Activated naive CD8-positive, alpha-beta T cell treated with anti-CD3 and anti-CD28 coated beads, Interleukin-2, amount 50 U/mL, for 16 hours (primary cell): ENCODE measurements around the gene SPRN.
"Not testable (repeated sequence)": the region's sequence is repeated elsewhere in the genome, so short reads cannot be mapped to it uniquely, and the experiment has no call there.

Source experiments
- DNase-seq: peaks from one replicate; pipeline ENCODE4 v3.0.0-alpha.2; 2020; ENCODE audit warnings: low read depth, low spot score

SPRN gene

GRCh38 chr10:133439517-133440461 lies 15.4 kb upstream of the SPRN start:
- DNase-seq: no peak

DNA sequence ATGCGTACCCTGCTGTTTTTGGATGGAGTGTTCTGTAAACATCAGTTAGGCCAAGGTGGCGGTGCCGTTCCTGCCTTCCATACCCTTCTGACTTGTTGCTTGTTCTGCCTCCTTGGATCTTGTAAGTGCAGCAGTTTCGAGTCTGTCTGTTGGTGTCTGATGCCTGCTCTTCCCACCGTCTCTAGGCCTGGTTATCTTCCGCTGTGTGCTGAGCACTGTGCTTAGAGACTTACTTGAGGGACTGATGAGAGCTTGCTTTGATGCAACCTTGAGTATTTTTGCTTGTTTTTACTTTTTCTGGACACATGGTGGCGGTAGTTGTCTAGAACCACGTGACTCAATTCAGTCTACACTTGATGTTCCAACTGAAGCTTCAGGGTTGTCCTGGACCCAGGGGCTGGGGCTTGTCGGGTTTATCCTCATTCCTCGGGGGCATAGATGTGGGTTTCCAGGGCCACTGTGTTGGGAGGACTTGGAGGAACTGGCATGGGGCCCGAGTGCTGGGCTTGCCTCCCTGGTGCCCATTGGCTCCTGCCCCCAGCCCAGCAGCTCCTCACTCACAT lies 14.4 kb upstream of the SPRN start:
- no peak for DNase-seq

DNA sequence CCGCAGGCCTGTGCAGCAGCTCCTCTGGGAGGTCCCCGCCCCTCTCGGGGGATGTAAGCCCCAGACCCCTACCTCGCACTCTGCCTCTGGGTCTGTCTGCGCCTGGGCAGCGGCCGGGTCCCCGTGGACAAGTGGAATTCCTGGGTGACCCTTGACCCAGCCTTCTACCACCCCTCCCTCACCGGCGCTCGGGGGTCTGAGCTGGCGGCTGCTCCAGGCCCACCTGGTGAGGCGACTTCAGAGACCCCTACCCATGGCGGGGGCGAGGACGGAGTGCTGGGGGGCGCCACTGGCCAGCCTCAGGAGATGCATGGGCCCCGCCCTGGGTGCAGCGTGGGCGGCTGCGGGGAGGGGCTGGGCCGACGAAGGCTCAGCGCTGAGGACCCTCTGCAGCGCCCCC lies 8.4 kb upstream of the SPRN start:
- DNase-seq: not testable (repeated sequence)

GRCh38 chr10:133431888-133432613 lies 7.6 kb upstream of the SPRN start:
- not testable (repeated sequence) for DNase-seq

GRCh38 chr10:133429571-133429970 lies 5.1 kb upstream of the SPRN start:
- DNase-seq: not testable (repeated sequence)

DNA sequence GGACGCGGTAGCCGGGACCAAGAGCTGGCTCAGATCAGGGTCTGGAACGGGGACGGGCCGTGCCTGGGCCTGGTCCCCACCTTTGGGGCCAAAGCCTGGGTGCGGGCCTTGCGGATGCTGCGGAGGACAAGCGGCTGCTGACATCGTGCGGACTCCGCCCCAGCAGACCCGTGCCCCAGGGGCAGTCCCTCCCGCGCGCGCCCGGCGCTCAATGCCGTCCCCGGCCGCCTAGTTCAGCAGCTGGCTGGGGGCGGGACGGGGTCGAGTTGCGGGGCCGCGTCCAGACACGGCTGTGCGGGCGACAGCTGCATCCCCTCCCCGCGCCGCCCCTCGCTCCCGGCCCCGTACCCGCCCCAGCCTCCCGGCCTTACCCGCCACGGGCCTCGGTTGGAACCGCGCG lies 323 bp downstream of the SPRN start:
- not testable (repeated sequence) for DNase-seq

GRCh38 chr10:133422807-133423771 lies 1.3 kb downstream of the SPRN start:
- no peak for DNase-seq

DNA sequence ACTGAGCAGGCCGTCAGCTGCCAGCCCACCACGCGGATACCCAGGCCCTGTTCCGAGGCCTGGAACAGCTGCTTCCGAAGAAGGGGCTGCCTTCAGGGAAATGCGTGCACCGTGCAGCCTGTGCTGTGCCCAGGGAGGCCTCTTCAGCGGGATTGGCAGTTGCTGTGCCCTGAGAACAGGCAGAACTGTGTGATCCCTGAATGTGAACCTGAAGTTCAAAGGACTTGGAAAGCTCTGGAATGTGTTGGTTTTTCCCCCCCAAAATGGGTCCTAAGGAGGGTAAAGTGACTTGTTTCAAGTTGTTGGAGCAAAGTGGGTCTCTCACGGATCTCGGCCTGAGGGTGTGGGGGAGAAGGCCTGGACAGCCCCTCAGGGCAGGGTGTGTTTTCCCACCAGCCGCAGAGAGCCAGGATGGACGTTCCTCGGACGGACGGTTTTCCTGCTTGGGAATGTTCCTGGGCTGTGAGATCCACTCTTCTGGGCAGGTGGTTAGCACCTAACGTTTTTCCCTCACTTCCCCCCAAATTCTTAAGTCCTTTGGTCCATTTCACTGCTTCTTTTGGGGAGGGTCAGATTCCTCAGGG lies 2.1 kb downstream of the SPRN start:
- DNase-seq: no peak

DNA sequence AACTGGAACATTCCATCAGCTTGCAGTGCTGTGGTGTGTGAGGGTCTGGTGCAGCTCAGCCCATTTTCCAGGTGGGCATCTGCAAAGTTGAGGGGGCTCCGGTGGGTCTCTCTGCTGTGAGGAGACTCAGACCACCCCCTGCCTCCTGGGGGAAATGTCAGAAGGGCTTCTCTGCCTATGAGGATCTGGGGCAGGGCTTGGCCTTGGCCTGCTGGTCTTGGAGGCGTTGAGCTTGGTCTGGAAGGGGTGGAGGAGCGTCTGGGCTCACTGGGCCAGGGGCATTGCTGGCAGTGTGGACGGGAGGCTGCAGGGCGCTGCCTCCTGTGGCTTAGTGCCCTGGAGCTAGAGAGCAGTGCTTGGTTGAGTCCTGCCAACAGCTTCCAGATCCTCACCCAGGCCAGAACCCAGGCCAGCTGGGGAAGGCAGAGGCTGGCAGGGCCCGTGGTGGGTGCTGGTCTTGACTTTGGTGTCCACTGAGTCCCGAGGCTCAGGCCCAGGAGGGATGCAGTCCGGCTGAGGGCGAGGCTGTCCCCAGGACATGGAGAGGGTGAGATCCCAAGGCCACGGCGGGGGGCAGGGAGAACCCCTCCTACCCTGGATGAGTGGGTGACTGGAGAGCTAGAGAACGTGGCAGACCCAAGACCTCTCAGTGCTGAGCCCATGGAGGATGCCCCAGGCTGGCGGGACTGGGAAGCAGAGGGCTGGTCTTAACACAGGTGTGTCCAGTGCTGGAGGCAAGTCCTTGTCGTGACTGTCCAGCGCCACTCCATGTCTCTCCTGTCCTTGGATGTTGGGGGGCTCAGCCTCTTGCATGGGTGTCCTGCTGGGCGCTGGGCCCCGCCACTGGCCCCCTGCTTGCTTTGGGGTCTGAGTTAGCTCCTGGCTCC lies 2.8 kb downstream of the SPRN start:
- no peak for DNase-seq

GRCh38 chr10:133420579-133420978 lies 3.8 kb downstream of the SPRN start:
- no peak for DNase-seq

DNA sequence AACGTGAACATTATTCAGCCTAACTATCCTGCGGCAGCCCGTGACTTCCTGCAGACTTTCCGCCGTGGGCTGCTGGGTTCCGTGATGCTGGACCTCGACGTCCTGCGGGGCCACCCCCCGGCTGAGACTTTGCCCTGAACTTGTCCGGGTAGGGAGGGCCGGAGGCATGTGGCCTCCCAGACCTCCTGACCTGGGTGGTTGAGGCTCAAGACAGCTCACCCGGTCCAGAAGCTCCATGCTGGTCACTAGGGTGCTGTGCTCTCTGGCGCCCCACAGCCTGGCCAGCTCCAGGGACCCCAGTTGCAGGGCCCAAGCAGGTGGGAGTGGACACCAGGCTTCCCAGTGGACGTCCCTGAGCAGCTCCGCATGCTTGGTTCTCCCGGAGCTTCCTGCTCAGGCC lies 4.4 kb downstream of the SPRN start:
- no peak for DNase-seq

DNA sequence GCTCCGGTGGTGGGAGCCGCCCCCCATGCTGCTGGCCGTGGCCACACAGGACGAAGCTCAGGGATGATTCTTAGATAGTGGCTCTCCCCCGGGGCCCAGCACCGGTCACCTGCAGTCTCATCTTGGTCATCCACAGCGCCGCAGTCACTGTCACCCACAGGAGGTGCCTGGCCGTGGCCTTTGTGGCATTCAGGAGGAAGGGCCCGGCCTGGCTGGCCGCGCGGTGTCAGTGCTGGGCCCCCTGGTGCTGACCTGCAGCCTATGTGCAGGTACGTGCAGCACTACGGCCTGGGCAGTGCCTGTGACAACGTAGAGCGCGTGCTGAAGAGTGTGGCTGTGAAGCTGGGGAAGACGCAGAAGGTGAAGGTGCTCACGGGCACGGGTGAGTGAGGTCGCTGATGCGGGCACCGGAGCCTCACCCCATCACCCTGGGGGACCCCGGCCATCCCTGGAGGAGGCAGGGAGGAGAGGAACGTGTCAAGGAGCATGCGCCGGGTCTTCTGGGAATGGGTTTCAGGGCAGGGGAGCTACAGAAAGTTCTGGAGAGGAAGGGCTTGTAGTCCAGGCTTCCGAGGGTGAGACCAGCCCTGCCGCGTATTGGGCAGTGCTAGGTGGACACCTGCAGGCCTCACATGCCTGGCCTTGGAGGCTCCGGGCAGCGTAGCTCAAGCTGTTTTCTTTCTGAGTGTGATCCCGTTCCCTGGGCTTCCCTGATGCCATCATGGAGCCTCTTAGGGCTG lies 5.0 kb downstream of the SPRN start:
- no peak for DNase-seq

- no peak for DNase-seq
Measured at GRCh38 chr10:133418289-133418993, 6.0 kb downstream of the SPRN start.

GRCh38 chr10:133415752-133416151 lies 8.7 kb downstream of the SPRN start:
- DNase-seq: no peak

DNA sequence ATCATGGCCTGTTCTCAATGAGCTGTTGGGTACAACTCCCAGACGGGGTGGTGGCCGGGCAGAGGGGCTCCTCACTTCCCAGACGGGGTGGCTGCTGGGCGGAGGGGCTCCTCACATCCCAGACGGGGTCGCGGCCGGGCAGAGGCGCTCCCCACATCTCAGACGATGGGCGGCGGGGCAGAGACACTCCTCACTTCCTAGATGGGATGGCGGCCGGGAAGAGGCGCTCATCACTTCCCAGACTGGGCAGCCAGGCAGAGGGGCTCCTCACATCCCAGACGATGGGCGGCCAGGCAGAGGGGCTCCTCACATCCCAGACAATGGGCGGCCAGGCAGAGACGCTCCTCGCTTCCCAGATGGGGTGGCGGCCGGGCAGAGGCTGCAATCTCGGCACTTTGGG lies 10.0 kb downstream of the SPRN start:
- not testable (repeated sequence) for DNase-seq

DNA sequence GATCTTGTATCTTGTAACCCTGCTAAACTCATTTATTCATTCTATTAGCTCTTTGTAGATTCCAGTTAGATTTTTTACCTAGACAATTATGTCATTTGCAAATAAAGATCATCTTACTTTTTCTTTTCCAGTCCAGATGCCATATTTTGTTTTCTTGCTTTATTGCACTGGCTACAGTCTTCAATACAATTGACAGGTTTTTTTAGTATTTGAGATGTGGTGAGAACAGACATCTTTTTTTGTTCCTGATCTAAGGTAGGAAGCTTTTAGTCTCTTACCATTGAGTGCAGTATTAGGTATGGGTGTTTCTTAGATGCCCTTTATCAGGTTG lies 12.1 kb downstream of the SPRN start:
- no peak for DNase-seq

GRCh38 chr10:133411523-133412380 lies 12.7 kb downstream of the SPRN start:
- DNase-seq: no peak
